GM18861 (cell line): Measurements from ENCODE around the gene ING3.
"Not testable (repeated sequence)": the region's sequence is repeated elsewhere in the genome, so short reads cannot be mapped to it uniquely, and the experiment has no call there.

Experiments used
- ATAC-seq: cut with Tn5 transposase; IDR thresholded peaks from one replicate; pipeline ENCODE4 v1.9.1; 2021; ENCODE audit not compliant: unreplicated experiment

Gene ING3

GRCh38 chr7:121000081-121000983 is 49.8 kb downstream of the ING3 start:
- no peak for ATAC-seq

- no peak for ATAC-seq
Observed at GRCh38 chr7:121001234-121001906, 50.8 kb downstream of the ING3 start.

- ATAC-seq, result no peak
Observed at GRCh38 chr7:121002048-121002756, 51.6 kb downstream of the ING3 start.

GRCh38 chr7:121002757-121003200 is 52.2 kb downstream of the ING3 start:
- no peak for ATAC-seq

DNA sequence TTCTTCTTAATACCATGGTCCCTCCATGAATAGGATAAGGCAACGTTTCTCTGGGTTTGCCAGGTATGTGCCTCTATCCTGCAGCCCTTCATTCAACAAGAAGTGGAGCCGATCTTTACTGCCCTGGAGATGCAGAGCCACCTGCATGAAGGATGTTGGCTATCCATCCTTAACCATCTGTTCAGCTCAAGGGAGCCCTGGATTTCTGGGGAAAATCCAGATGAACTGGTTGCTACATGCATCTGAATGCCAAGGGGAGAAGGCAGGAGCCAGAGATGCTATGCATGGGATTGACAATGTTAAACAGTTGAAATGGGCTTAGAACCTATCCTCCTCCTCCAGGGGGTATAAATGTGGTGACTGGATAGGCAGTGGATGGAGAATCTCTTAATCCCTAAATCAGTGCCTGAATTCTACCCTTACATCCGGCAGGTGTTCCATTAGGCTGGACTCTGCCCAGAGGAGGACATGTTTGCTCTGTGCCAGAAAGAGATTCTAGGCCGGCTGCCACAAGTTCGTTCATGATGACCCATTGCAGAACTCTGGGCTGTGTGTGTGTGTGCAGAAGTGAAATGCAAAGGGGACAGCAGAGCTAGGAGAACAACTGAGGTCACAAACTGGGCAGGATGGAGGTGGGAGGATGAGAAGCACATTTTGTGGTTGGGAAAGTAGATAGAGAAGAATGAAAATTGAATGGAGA is 53.6 kb downstream of the ING3 start:
- no peak for ATAC-seq

DNA sequence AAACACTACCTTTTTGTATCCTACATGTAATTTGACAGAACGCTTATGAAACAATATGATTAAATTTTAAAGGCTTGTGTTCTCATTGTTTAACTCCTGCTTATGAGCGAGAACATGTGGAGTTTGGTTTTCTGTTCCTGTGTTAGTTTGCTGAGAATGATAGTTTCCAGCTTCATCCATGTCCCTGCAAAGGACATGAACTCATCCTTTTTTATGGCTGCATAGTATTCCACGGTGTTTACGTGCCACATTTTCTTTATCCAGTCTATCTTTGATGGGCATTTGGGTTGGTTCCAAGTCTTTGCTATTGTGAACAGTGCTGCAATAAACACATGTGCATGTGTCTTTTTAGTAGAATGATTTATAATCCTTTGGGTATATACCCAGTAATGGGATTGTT is 54.5 kb downstream of the ING3 start:
- not testable (repeated sequence) for ATAC-seq

GRCh38 chr7:121005996-121006584 is 55.5 kb downstream of the ING3 start:
- ATAC-seq, result no peak

GRCh38 chr7:121006711-121007315 is 56.2 kb downstream of the ING3 start:
- ATAC-seq, result no peak

DNA sequence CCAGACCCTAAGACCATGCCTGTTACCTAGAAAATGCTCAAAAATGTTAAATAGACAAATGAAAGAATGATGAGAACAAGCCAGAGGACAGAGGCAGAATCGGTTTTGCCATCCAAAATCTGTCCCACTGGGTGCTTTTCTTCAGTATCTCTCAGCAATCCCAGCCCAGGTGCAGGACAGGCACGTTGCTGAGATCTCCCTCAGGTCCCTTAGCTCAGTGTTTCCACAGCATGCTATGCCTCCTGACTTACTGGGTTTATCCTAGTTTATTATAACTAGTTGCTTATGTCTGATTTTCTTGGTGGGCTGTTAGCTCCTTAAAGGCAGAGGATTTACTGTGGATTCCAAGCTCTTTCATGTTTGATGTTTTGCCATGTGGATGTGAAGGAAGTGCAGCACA is 58.2 kb downstream of the ING3 start:
- no peak for ATAC-seq

DNA sequence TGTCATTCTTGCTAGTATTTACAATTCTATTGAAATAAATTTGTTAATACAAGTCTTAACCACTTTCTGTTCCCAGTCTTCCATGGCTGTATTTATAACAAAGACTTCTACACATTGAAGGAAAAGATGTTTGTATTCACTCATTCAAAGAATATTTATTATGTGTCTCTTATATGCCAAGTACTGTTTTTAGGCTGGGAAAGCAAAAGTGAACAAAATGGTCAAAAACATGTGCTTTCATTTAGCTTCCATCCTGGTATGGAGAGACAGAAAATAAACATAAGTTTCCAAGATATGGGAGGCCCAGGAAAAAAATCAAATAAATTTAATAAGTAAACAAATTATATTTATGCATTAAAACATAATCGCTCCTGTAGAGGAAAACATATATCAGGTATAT is 60.8 kb downstream of the ING3 start:
- ATAC-seq, result no peak

DNA sequence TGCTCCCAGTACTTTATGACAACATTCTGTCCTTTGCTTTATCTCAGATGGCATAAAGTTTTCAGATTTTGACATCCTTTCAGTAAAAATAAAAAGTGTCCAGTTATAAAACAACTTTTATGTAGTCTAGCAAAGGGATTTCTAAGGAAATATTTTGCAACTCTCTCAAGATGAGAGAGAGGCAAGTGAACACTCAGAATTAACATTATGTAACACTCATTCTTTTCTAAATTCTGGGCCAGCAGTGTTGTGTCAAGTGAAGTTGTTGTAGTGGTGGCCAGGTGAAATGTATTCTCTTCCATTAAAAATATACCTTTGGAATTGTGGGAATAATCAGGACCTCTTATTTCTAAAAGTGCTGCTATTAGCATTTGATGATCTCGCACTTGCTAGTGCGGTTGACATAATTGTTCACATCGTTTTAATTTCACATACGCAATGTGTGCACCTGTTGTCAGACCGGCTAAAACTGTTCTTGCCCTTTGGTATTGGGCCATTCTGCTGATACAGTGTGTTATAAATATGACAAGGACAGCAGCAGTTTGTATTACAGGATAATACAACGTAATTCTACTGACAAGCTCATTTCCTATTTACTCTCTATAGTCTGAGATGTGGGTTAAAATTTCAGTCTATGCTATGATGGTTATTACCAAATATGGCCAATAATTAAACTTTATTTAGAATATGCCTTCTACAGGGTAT is 61.7 kb downstream of the ING3 start:
- ATAC-seq, result no peak

DNA sequence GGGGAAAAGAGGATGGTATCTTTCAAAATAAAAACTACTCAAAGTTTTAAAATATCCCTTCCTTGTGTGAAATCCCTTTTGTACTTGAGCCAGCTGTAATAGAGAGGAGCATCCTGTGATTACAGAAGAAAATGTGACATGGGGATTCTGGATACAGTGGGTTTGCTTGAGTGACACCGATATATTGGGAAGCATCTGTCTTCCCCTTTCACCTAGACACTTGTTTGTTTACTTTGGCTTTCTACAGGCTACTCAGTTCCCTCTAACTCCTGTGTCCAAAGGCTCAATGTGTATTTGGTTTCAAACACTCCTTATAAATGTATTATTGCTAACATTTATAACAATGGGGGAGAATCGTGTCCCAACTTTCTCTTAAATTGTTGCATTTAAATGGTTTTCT is 62.3 kb downstream of the ING3 start:
- no peak for ATAC-seq

GRCh38 chr7:121015560-121015959 is 65.0 kb downstream of the ING3 start:
- ATAC-seq, result no peak

DNA sequence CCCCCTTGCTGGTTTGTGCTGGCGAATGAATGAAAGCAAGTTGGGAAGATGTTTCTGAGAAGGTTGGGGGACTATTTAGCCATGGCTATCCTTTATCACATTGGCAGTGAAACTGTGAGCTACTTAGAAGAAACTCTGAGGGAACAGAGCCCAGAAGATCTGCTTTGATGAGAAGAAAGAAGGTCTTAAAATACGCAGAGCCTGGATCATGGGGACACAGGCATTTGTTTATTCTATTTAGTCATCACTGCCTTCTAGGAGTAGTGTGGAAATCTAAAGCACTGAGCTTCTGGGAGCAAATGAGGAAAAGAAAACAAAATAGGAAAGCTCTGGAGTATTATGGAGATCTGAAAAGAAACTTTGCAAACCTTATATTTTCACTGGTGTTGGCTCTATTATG is 66.4 kb downstream of the ING3 start:
- ATAC-seq, result no peak

DNA sequence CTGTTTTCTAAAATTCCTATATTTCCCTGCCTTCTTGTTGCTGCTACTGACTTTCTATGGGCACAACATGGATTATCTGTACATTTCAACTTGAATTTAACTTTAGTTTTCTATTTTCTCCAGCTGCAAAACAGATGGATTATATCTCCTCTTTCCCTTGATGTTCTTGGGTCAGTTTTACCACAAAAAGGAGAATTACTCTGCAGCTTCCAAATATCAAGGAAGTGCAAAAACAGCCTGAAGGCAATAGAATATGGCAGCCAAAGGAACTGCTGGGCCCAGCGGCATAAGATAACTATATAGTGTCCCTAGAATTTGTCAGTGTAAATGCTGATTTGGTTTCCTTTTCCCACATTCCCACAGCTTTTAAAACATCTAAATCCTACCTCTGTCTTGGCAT is 67.0 kb downstream of the ING3 start:
- no peak for ATAC-seq

GRCh38 chr7:121019018-121019417 is 68.4 kb downstream of the ING3 start:
- ATAC-seq, result no peak

DNA sequence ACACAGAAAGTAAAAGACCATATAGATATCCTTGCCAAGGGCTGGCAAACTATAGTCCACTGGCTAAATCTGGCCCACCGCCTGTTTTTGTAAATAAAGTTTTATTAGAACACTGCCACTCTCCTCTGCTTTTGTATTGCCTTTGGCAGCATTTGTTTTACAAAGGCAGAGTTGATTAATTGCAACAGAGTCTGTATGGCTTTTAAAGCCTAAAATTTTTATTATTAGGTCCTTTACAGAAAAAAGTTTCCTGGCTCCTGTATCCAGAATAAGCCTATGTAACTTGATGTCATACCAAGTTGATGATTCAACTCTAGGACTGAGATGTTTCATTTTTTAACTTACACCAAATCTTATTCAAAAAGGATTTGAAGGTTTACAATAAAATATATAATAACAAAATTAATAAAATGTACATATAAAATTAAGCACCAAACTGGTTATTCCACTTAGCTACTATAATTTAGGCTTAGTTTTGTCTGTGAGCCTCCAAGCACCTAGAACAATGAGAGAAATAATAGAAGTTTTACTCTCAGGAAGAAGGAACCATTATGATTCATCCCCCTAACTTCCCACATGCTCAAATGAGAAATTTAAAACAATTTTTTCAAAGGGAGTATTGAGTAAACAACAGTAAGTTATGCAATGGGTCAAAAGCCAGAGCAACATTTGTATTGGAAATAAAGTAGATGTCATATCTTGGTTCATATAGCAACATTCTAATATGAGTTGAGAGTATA is 69.8 kb downstream of the ING3 start:
- ATAC-seq, result no peak

GRCh38 chr7:121020989-121021969 is 70.7 kb downstream of the ING3 start:
- ATAC-seq, result no peak
